SK-N-SH (cell line): Measurements from ENCODE around the gene CDK14. TPM values are rescaled to one million over a fixed set of nuclear protein-coding genes. Genes with fewer than 3 reads are reported as not detected.
"Not testable (repeated sequence)": the region's sequence is repeated elsewhere in the genome, so short reads cannot be mapped to it uniquely, and the experiment has no call there.

Source experiments
- CTCF ChIA-PET: fragments of 300-600, 350-600 bp; formaldehyde crosslinking; extraction: SDS; loops from one replicate; lab custom pipeline; 2021; lab: Yijun Ruan, JAX
- POLR2A ChIA-PET: fragments of 350-600 bp; sonication (Branson Sonifier 250); formaldehyde crosslinking; extraction: SDS; loops from one replicate; lab custom pipeline; 2020; ENCODE audit warnings: antibody characterized with exemption, inconsistent platforms; lab: Yijun Ruan, JAX
- DNase-seq: peaks from one replicate; pipeline ENCODE4 v3.0.0; 2012
- H2AFZ ChIP-seq: fragments of 200-600 bp; sonication (generic); 2 replicates; pipeline ENCODE4 v1.8.1; 2016; ENCODE audit warnings: antibody characterized with exemption, mild to moderate bottlenecking, low read depth
- H3F3A ChIP-seq: fragments of 200-600 bp; sonication (generic); replicated peaks from 2 replicates; pipeline ENCODE3; 2016; ENCODE audit warnings: antibody characterized with exemption, mild to moderate bottlenecking; ENCODE audit not compliant: insufficient read depth
- H3K27ac ChIP-seq, 2 experiments: fragments of 200-500 bp in 1 of 2; fragments of 200-600 bp in 1 of 2; sonication (Bioruptor generic) in 1 of 2; sonication (generic), shearing (Covaris generic) in 1 of 2; 2 replicates each; pipeline versions ENCODE4 v1.5.1 to v1.6.1; 2014 to 2016; ENCODE audit warnings: low read depth in 2 of 2, inconsistent platforms in 1 of 2, low read length in 1 of 2, mild to moderate bottlenecking in 1 of 2, mixed read lengths in 1 of 2
- H3K27me3 ChIP-seq: fragments of 200-600 bp; sonication (generic), shearing (Covaris generic); 2 replicates; pipeline ENCODE4 v1.6.1; 2016; ENCODE audit warnings: mixed run types; ENCODE audit not compliant: insufficient read depth
- H3K36me3 ChIP-seq, 2 experiments: fragments of 200-500 bp in 1 of 2; fragments of 200-600 bp in 1 of 2; sonication (Bioruptor generic) in 1 of 2; sonication (generic) in 1 of 2; replicated peaks in 1 of 2; 2 replicates each; pipeline versions ENCODE3 to v1.5.1; 2014 to 2016; ENCODE audit warnings: low read length in 1 of 2, mild to moderate bottlenecking in 1 of 2; ENCODE audit not compliant: insufficient read depth in 2 of 2, control insufficient read depth in 1 of 2
- H3K4me1 ChIP-seq, 2 experiments: fragments of 200-500 bp in 1 of 2; fragments of 200-600 bp in 1 of 2; sonication (Bioruptor generic) in 1 of 2; sonication (generic), shearing (Covaris generic) in 1 of 2; 2 replicates each; pipeline versions ENCODE4 v1.5.1 to v1.6.1; 2014 to 2016; ENCODE audit warnings: low read depth in 1 of 2, low read length in 1 of 2, mixed run types in 1 of 2; ENCODE audit not compliant: insufficient read depth in 2 of 2, control insufficient read depth in 1 of 2
- H3K4me2 ChIP-seq: fragments of 200-600 bp; sonication (generic), shearing (Covaris generic); 2 replicates; pipeline ENCODE4 v1.6.1; 2017; ENCODE audit warnings: mixed run types
- H3K4me3 ChIP-seq, 2 experiments: fragments of 200-500 bp in 1 of 2; fragments of 200-600 bp in 1 of 2; sonication (Bioruptor generic) in 1 of 2; sonication (generic), shearing (Covaris generic) in 1 of 2; 2 replicates each; pipeline versions ENCODE4 v1.5.1 to v1.8.1; 2014 to 2016; ENCODE audit warnings: low read depth in 2 of 2, inconsistent platforms in 1 of 2, low read length in 1 of 2, mild to moderate bottlenecking in 1 of 2, mixed read lengths in 1 of 2, moderate library complexity in 1 of 2
- H3K79me2 ChIP-seq: fragments of 200-600 bp; sonication (generic); 2 replicates; pipeline ENCODE4 v1.8.1; 2017; ENCODE audit warnings: mild to moderate bottlenecking; ENCODE audit not compliant: insufficient read depth
- H3K9ac ChIP-seq: fragments of 200-600 bp; sonication (generic); 2 replicates; pipeline ENCODE4 v1.6.1; 2017; ENCODE audit warnings: mixed run types
- H3K9me2 ChIP-seq: fragments of 200-600 bp; sonication (generic); 2 replicates; pipeline ENCODE4 v1.6.1; 2017; ENCODE audit warnings: mixed run types
- H3K9me3 ChIP-seq: fragments of 200-600 bp; sonication (generic); 2 replicates; pipeline ENCODE4 v1.6.1; 2017; ENCODE audit warnings: mixed run types, mild to moderate bottlenecking, moderate library complexity
- H4K20me1 ChIP-seq: fragments of 200-600 bp; sonication (generic); 2 replicates; pipeline ENCODE4 v1.6.1; 2017; ENCODE audit warnings: mild to moderate bottlenecking, mixed run types; ENCODE audit not compliant: insufficient read depth
- CHD2 ChIP-seq: fragments of 150-350 bp; IDR thresholded peaks from 2 replicates; pipeline ENCODE4 v1.6.1; 2018; ENCODE audit warnings: low read length; ENCODE audit not compliant: partially characterized antibody
- CTCF ChIP-seq: fragments of 200-600 bp; sonication (generic); IDR thresholded peaks from 2 replicates; pipeline ENCODE4 v1.6.1; 2017; ENCODE audit warnings: antibody characterized with exemption, mild to moderate bottlenecking, moderate library complexity
- FOXJ3 ChIP-seq: sonication (generic); formaldehyde crosslinking; IDR thresholded peaks from 2 replicates; pipeline ENCODE4 v1.5.1; 2020; ENCODE audit warnings: mild to moderate bottlenecking, missing genetic modification reagents
- GATA2 ChIP-seq: sonication (generic); formaldehyde crosslinking; IDR thresholded peaks from 2 replicates; pipeline ENCODE4 v1.5.0; 2020; ENCODE audit warnings: mild to moderate bottlenecking, missing genetic modification reagents
- MAX ChIP-seq: IDR thresholded peaks from 2 replicates; pipeline ENCODE4 v1.4.0; 2012; ENCODE audit warnings: low read depth
- MEF2A ChIP-seq: IDR thresholded peaks from 2 replicates; pipeline ENCODE4 v1.4.0; 2012; ENCODE audit warnings: low read depth, borderline replicate concordance
- RAD21 ChIP-seq: IDR thresholded peaks from 2 replicates; pipeline ENCODE4 v1.6.1; 2012; ENCODE audit warnings: mild to moderate bottlenecking, low read length
- RFX5 ChIP-seq: IDR thresholded peaks from 2 replicates; pipeline ENCODE4 v1.6.1; 2012; ENCODE audit warnings: mild to moderate bottlenecking, improper control_type of control experiment, low read length
- SIN3A ChIP-seq: IDR thresholded peaks from 2 replicates; pipeline ENCODE4 v1.6.1; 2012; ENCODE audit warnings: low read depth, mild to moderate bottlenecking, low read length, moderate library complexity, borderline replicate concordance
- TCF12 ChIP-seq: IDR thresholded peaks from 2 replicates; pipeline ENCODE4 v1.4.0; 2012
- TEAD4 ChIP-seq: IDR thresholded peaks from 2 replicates; pipeline ENCODE4 v1.4.0; 2012; ENCODE audit warnings: mild to moderate bottlenecking, borderline replicate concordance; ENCODE audit not compliant: insufficient read depth
- WGBS: methylation state at CpG from one replicate; pipeline ENCODE4 v1.1.6; 2017; ENCODE audit warnings: low lambda C conversion rate; 5-methylcytosine and 5-hydroxymethylcytosine counted together
- polyA plus RNA-seq, 3 experiments: library from polyadenylated mRNA; depleted of rRNA; stranded (reverse); fragments of >200 nt; gene quantifications; 2 replicates each; pipeline ENCODE4 v1.2.3, GENCODE V29; 2012

The CDK14 gene
- polyA plus RNA-seq, 1 of the 3 experiments (the other 2 are of a cell fraction) = 13.9 TPM

GRCh38 chr7:90631502-90631901 is 35.4 kb downstream of the CDK14 start:
- no peaks in the 10 kb centered on the region for H3K27me3 ChIP-seq
- 89% methylated on average over 3 of the region's 3 CpGs for WGBS
- H2AFZ ChIP-seq = no peak overlapping the region
- peaks cover 84% of the 10 kb centered on the region for H3K79me2 ChIP-seq
- ChIA-PET CTCF (interaction anchor here (2.3 to 4.0 kb wide), 2 partner anchors 26 to 203 kb away, joined by 5 to 11 read pairs; no protein-coding TSS in a partner anchor), POLR2A (no interaction called here)
- peaks cover 12% of the 10 kb centered on the region for H3F3A ChIP-seq
- no peaks in the 10 kb centered on the region; the same call in 1 of the 2 replicates for H3K9me3 ChIP-seq
- H3K4me3 ChIP-seq = no peak overlapping the region
- H3K4me1 ChIP-seq = peaks cover 0 to 2% of the 10 kb centered on the region in 2 experiments; a peak in 1 of 4 replicates
- peaks cover 8% of the 10 kb centered on the region for H4K20me1 ChIP-seq
- no peak overlapping the region for H3K4me2 ChIP-seq
- no peak overlapping the region for H3K9ac ChIP-seq
- no peak for TF ChIP-seq TEAD4
- TF ChIP-seq CTCF = no peak
- TF ChIP-seq, all 33 proteins: peak for 0
- H3K36me3 ChIP-seq = peaks cover 0 to 20% of the 10 kb centered on the region in 2 experiments
- H3K9me2 ChIP-seq = no peaks in the 10 kb centered on the region
- no peak overlapping the region for H3K27ac ChIP-seq
- no peak for DNase-seq

GRCh38 chr7:90639683-90640082 is 43.6 kb downstream of the CDK14 start:
- H3F3A ChIP-seq, H3K9ac ChIP-seq, H3K4me3 ChIP-seq, CTCF ChIA-PET, H3K27ac ChIP-seq, H3K27me3 ChIP-seq, DNase-seq, H3K4me2 ChIP-seq, H3K9me2 ChIP-seq, H3K4me1 ChIP-seq, H2AFZ ChIP-seq, H4K20me1 ChIP-seq, POLR2A ChIA-PET: not testable (repeated sequence)
- WGBS = 93% methylated on average over 17 of the region's 17 CpGs
- Histone ChIP-seq H3K79me2 (peaks cover 96% of the 10 kb centered on the region), H3K9me3 (peaks cover 29% of the 10 kb centered on the region), H3K36me3 (peaks cover 0 to 32% of the 10 kb centered on the region in 2 experiments)

GRCh38 chr7:90642978-90643377 is 46.9 kb downstream of the CDK14 start:
- Histone ChIP-seq H3F3A (peaks cover 15% of the 10 kb centered on the region), H3K27ac (no peak overlapping the region), H3K79me2 (peaks cover 99% of the 10 kb centered on the region), H4K20me1 (0 out of 2 replicates have a peak, but pooled peaks cover 8% of the 10 kb centered on the region), H3K4me3 (no peak overlapping the region), H3K36me3 (peaks cover 0 to 38% of the 10 kb centered on the region in 2 experiments), H2AFZ (no peak overlapping the region), H3K27me3 (no peaks in the 10 kb centered on the region), H3K9ac (no peak overlapping the region), H3K9me3 (peaks cover 29% of the 10 kb centered on the region), H3K4me1 (peaks cover 0 to 4% of the 10 kb centered on the region in 2 experiments; a peak in 2 of 4 replicates), H3K9me2 (no peaks in the 10 kb centered on the region), H3K4me2 (no peak overlapping the region)
- no peak for DNase-seq
- TF ChIP-seq FOXJ3 (CRISPR knock-in tag) (no peak), CHD2 (no peak), RAD21 (no peak), RFX5 (no peak), GATA2 (CRISPR knock-in tag) (no peak), MAX (no peak), MEF2A (no peak), SIN3A (no peak), TCF12 (no peak)
- ChIA-PET CTCF (interaction anchor here (0.6 kb wide), 1 partner anchor 210 kb away, joined by 3 read pairs; no protein-coding TSS in a partner anchor), POLR2A (no interaction called here)
- 88% methylated on average over 4 of the region's 4 CpGs for WGBS
